Tibial nerve (tissue), 4 donors: ENCODE results near the gene C2orf72. TPM values are rescaled to one million over a fixed set of nuclear protein-coding genes. Genes with fewer than 3 reads are reported as not detected.

ENCODE experiments used
- DNase-seq, 2 donors: peaks; one replicate each; pipeline ENCODE4 v3.0.0-alpha.2; 2019; ENCODE audit warnings: low spot score in 2 of 2
- H3K27ac ChIP-seq, 4 donors: fragments of 200-600 bp; sonication (generic) in 3 of 4; one replicate each; pipeline ENCODE4 v1.5.1; 2017 to 2019; ENCODE audit warnings: mild to moderate bottlenecking in 1 of 4
- H3K27me3 ChIP-seq, 2 donors: fragments of 200-600 bp; sonication (generic) in 1 of 2; one replicate each; pipeline versions ENCODE4 v1.5.1 to v1.6.0; 2017 to 2019
- H3K36me3 ChIP-seq, 3 donors: fragments of 200-600 bp; sonication (generic); one replicate each; pipeline ENCODE4 v1.5.1; 2018 to 2019
- H3K4me1 ChIP-seq, 4 donors: fragments of 200-600 bp; sonication (generic) in 3 of 4; one replicate each; pipeline ENCODE4 v1.5.1; 2017 to 2019
- H3K4me3 ChIP-seq, 4 donors: fragments of 200-600 bp; sonication (generic) in 3 of 4; one replicate each; pipeline ENCODE4 v1.5.1; 2017 to 2019; ENCODE audit warnings: mild to moderate bottlenecking in 1 of 4, moderate library complexity in 1 of 4
- H3K9me3 ChIP-seq, 4 donors: fragments of 200-600 bp; sonication (generic) in 3 of 4; one replicate each; pipeline ENCODE4 v1.5.1; 2017 to 2019
- EP300 ChIP-seq, 2 donors: sonication (generic); formaldehyde crosslinking; IDR thresholded peaks; one replicate each; pipeline ENCODE4 v1.6.1; 2017; ENCODE audit warnings: antibody characterized with exemption in 2 of 2, mild to moderate bottlenecking in 1 of 2
- POLR2A ChIP-seq, 2 donors: fragments of 450-650 bp; IDR thresholded peaks; one replicate each; pipeline ENCODE4 v1.6.1; 2017; ENCODE audit warnings: antibody characterized with exemption in 2 of 2, mild to moderate bottlenecking in 2 of 2, moderate library complexity in 2 of 2
- WGBS, 2 donors: methylation state at CpG; one replicate each; pipeline ENCODE4 v1.1.5; 2018; 5-methylcytosine and 5-hydroxymethylcytosine counted together
- total RNA-seq, 4 donors: library from RNA; depleted of rRNA; stranded (reverse); fragments of >200 nt; gene quantifications; one replicate each; pipeline ENCODE4 v1.1.0, GENCODE V29; 2016
- TF ChIP-seq, protein P1 (sequence below), 5 experiments: fragments of 200-600 bp in 3 of 5; fragments of 450-650 bp in 2 of 5; sonication (generic) in 3 of 5; IDR thresholded peaks; one replicate each; pipeline ENCODE4 v1.5.1; 2016 to 2019; ENCODE audit warnings: antibody characterized with exemption in 5 of 5, mild to moderate bottlenecking in 3 of 5, moderate library complexity in 2 of 5

The C2orf72 gene
- total RNA-seq, 4 donors from 2014 or later: 0.20 to 2.6 (median 0.42) TPM; not detected in 1

DNA sequence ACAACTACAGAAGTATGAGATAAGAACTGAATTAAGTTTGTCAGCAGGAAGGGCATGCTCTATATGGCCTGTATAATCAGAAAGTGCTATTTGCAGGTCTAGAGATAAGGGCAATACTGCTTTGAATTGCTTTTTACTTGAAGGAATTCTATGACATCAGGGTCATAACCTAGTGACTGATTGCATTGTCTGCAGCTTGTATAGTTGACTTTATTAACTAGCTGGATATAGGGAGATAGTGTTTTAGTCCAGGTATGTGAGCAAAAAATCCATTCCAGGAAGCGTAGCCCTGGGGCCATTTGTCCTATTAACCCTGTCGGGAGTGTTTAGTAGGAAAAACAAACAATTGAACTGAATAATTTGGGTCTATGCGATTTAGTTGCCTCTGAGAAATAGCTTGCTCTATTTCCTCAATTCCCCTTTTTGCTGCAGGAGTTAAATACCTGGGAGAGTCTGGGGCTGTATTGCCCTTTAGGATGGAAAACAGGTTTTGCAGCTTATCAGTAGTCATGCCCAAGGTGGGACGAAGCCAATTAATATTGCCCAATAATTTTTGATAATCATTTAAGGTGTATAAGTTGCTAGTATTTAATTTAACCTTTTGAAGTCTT is 57.5 kb downstream of the C2orf72 start:
- TF ChIP-seq POLR2A (IDR thresholded peaks at IDR 0.05) (no peak), EP300 (IDR thresholded peaks at IDR 0.05) (no peak)
- TF ChIP-seq, protein P1, sequence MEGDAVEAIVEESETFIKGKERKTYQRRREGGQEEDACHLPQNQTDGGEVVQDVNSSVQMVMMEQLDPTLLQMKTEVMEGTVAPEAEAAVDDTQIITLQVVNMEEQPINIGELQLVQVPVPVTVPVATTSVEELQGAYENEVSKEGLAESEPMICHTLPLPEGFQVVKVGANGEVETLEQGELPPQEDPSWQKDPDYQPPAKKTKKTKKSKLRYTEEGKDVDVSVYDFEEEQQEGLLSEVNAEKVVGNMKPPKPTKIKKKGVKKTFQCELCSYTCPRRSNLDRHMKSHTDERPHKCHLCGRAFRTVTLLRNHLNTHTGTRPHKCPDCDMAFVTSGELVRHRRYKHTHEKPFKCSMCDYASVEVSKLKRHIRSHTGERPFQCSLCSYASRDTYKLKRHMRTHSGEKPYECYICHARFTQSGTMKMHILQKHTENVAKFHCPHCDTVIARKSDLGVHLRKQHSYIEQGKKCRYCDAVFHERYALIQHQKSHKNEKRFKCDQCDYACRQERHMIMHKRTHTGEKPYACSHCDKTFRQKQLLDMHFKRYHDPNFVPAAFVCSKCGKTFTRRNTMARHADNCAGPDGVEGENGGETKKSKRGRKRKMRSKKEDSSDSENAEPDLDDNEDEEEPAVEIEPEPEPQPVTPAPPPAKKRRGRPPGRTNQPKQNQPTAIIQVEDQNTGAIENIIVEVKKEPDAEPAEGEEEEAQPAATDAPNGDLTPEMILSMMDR (IDR thresholded peaks at IDR 0.05): no peak
- no peak overlapping the region for H3K4me3 ChIP-seq
- DNase-seq: no peak
- peaks cover 0 to 83% (median 0%) of the 10 kb centered on the region in 3 donors for H3K36me3 ChIP-seq
- 84 to 91% methylated on average over 4 of the region's 4 CpGs for WGBS, 2 donors
- peaks cover 0 to 20% (median 5%) of the 10 kb centered on the region in 4 donors for H3K9me3 ChIP-seq
- H3K27ac ChIP-seq: no peak overlapping the region
- H3K4me1 ChIP-seq: no peaks in the 10 kb centered on the region
- no peaks in the 10 kb centered on the region for H3K27me3 ChIP-seq

Other genes starting within 250 kb of the C2orf72 start
- gene ITM2C, start 172.6 kb upstream of the C2orf72 start, total RNA-seq: 100 to 1,000 TPM in 3 of 4 donors, 10 to 100 TPM in 1; 80.1 to 146 (median 128) TPM
- under 1 TPM in 1 of 4 donors, not detected in 3; 0.21 TPM for gene GPR55, start 112.3 kb upstream of the C2orf72 start, total RNA-seq
- gene SPATA3, start 41.4 kb upstream of the C2orf72 start, total RNA-seq: not detected
- 10 to 100 TPM; 47.9 to 79.3 (median 61.9) TPM for gene PSMD1, start 19.3 kb downstream of the C2orf72 start, total RNA-seq
- gene HTR2B, start 87.5 kb downstream of the C2orf72 start, total RNA-seq: under 1 TPM in 3 of 4 donors, not detected in 1; 0.20 to 0.60 (median 0.42) TPM
- gene ARMC9, start 161.1 kb downstream of the C2orf72 start, total RNA-seq: 10 to 100 TPM in 3 of 4 donors, 1 to 10 TPM in 1; 8.7 to 30.0 (median 18.6) TPM